HG02759 (cell line): ENCODE data around the gene MALAT1.
A peak's percentile ranks its signal among the peaks of the same experiment; 100 is the strongest.

Source experiments
- ATAC-seq: cut with Tn5 transposase; IDR thresholded peaks from one replicate; pipeline ENCODE4 v1.9.1; 2021; ENCODE audit warnings: mild to moderate bottlenecking, moderate library complexity; ENCODE audit not compliant: unreplicated experiment

The MALAT1 gene

GRCh38 chr11:65478388-65479183 is 20.3 kb upstream of the MALAT1 start:
- ATAC-seq = no peak

- no peak for ATAC-seq
Observed at GRCh38 chr11:65479184-65480145, 19.4 kb upstream of the MALAT1 start.

GRCh38 chr11:65482306-65482850 is 16.5 kb upstream of the MALAT1 start:
- no peak for ATAC-seq

GRCh38 chr11:65485920-65486219 is 13.0 kb upstream of the MALAT1 start:
- no peak for ATAC-seq

- ATAC-seq = no peak
Observed at GRCh38 chr11:65486570-65487466, 12.0 kb upstream of the MALAT1 start.

- peak; percentile 51 for ATAC-seq
Observed at GRCh38 chr11:65487467-65488272, 11.2 kb upstream of the MALAT1 start.

GRCh38 chr11:65488273-65489034 is 10.4 kb upstream of the MALAT1 start:
- ATAC-seq = no peak

- no peak for ATAC-seq
Observed at GRCh38 chr11:65489035-65489705, 9.7 kb upstream of the MALAT1 start.

- ATAC-seq = no peak
Observed at GRCh38 chr11:65489706-65490320, 9.0 kb upstream of the MALAT1 start.

- ATAC-seq = no peak
Observed at GRCh38 chr11:65491163-65491465, 7.7 kb upstream of the MALAT1 start.

- ATAC-seq = no peak
Observed at GRCh38 chr11:65491614-65492386, 7.0 kb upstream of the MALAT1 start.

GRCh38 chr11:65492387-65492636 is 6.5 kb upstream of the MALAT1 start:
- ATAC-seq = no peak

- no peak for ATAC-seq
Observed at GRCh38 chr11:65492637-65493366, 6.0 kb upstream of the MALAT1 start.

- no peak for ATAC-seq
Observed at GRCh38 chr11:65493367-65494176, 5.3 kb upstream of the MALAT1 start.

GRCh38 chr11:65496304-65497140 is 2.3 kb upstream of the MALAT1 start:
- ATAC-seq = no peak
